Stimulated activated CD4-positive, alpha-beta T cell treated with anti-CD3 and anti-CD28 coated beads, Interleukin-4, amount 100 ng/mL, for 1 hour (primary cell): ENCODE results near the gene CREB5.

Source experiments
- DNase-seq: peaks from one replicate; pipeline ENCODE4 v3.0.0-alpha.2; 2020

CREB5 gene

DNA sequence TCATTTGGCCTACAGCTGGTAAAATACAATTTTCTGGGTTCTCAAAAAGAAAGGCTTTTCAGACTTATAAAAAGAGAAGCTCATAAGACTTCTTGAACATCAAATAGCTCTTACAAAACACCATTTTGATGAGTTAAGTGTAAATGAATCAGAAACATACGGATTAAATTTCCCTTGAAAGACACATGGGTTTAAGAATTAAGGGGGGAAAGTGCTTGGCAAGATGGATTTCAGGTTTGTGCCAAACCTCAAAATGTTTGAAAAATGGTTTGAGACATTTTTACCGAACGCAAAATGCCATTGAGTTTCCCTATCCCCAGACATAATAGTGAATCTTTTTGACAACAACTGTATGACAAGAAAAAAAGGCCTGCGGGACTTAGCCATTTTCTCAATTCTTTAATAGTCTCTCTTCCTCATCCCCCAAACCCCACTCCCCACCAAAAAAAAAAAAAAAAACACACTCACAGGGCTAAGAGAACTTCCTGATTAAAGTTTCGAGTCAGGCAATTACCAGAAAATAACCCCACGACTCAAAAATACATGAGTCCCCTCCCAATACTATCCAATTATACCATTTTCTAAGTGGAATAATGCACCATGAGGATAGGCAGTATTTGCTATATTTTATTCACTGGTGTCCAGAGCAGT lies 285.7 kb downstream of the CREB5 start:
- no peak for DNase-seq

DNA sequence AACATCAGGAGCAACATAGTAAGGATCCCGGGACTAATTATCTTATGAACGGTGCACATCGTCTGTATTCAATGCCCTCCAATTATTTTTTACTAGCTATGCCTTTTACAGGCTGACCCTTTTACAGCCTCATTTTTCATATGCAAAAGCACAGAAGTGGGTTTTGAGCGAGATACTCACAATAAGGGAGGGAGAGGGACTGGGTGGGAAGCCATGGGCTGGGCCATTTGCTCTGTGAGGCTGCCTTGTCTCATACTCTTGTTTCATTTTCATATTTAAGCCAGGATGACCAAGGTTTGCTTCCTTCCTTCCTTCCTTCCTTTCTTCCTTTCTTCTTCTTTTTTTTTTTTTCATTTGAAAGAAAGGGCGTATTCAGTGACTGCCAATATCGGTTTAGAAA lies 286.5 kb downstream of the CREB5 start:
- DNase-seq = no peak

DNA sequence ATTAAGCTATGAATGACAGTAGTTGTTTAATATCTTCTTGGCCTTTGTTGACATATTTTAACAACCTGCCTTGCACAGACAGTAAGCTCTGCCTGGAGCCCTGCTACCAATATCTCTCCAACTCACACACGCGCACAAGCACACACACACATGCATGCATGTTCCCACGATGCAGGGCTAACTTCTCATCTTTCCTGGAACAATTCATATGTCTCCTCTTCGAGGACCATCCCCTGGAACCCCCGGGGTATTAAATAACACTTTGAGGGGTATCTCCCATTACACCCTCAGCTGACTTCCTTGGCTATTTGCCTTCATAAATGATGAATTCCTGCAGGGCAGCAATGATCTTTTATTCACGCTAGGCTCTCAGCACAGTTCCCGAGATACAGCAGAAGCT lies 287.8 kb downstream of the CREB5 start:
- DNase-seq = no peak

DNA sequence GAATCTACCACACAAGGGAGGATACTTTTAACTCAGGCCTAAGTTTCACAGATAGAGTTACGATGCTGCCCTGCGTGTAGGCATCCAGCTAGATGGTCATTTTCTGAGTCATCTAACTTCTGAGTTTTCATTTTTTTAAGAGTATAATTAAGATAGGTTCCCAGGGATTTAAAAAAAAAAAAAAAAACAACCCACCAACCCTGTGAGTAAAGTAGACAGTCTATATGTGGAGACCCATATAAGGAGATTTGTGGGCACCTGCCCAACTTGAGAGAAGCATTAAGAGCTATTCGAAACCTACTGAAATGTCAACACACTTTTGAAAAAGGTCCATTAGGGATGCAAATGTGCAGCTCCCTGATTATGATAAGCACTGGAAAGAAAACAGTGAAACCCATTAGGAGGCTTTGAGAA lies 288.5 kb downstream of the CREB5 start:
- DNase-seq = no peak

DNA sequence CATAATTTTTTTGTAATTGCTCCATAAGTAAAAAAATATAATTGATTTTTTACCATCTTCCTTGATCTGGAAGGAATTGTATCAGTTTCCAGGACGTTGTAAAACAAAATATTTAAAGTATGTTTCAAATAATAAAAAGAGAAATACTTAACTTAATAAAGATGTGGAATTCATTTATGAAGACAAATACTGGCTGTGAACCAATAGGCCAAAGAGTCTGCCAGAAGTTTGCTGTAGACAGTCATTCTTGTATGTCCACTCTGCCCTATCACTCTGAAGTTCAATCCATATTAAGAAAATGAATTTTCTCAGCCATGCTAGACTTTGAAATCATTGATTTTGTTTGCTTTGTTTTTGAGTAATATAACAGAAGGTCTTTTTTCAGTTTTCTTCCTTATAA lies 289.4 kb downstream of the CREB5 start:
- no peak for DNase-seq

DNA sequence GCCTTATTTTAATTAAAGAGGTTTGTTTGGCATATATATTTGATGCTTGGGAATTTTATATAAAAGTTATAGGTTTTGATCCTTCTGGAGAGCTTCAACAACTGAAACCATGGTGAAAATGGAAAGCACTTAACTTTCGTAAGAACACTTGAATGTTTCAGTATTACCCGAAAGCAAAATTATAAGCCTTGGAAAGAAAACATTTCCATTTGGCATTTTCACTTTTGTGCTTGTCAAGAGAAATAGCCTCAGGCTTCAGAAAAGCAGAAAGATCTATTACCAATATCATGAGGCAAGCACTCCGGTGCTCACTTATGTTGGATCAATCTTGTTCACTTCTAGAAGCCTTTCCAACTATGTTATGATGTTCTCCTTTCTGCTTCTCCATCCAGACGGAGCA lies 289.9 kb downstream of the CREB5 start:
- no peak for DNase-seq

DNA sequence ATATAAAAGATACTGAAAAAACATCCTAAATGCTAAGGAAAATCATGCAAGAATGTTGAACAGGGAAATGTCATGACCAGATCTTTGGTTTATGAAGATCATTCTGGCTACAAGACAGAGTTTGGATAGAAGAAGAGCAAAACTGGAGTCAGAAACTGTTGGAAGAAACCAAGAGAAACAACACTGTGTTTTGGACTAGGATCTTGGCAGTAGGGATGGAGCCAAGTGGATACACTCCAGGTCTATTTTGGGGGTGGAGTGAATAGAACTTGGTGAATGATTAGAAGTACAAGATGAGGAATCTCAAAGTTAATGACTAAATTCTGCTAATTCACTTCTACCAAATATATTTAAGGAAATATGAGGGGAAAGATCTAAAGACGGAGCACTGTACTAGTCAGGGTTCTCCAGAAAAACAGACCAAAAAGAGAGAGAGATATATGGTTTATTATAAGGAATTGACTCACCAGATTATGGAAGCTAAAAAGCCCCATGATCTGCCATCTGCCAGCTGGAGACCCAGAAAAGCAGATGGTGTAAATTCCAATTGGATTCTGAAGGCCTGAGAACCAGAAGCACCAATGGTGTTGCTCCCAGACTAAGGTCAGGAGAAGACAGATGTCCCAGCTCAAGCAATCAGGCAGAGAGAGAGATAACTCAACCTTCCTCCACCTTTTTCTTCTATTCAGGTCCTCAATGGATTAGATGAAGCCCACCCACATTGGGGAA lies 290.9 kb downstream of the CREB5 start:
- no peak for DNase-seq

DNA sequence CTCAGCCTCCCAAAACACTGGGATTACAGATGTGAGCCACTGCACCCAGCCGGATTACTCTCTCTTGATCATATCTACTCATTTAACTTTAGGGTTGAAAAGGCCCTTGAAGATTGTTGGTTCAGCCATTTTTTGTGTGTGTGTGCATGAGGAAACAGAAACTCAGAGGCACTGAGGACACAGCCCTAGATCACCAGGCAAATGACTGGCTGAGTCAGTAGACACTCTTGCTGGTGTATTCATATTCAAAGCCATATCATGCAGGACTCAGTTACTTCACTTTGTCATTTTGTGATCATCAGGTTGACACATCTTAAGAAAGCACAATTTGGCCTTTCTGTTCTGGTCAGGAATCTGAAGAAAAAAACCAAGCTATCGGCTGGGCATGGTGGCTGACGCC lies 292.4 kb downstream of the CREB5 start:
- DNase-seq = no peak

DNA sequence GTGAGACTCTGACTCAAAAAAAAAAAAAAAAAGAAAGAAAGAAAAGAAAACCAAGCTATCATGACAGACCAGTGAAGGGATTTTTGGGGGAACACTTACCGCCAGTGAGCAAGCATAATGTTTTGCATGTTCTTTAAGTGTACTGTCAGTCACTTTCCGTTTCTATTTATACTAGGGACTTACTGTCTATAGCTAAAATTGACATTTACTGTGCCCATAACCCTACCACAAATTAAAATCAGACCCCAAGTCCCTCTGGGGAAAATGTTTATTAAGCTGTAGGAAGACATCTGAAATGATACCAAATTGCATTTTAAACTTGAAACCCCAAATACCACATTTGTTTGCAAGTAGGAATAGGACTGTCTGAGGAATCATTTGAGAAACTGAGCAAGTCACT lies 293.0 kb downstream of the CREB5 start:
- DNase-seq = no peak

DNA sequence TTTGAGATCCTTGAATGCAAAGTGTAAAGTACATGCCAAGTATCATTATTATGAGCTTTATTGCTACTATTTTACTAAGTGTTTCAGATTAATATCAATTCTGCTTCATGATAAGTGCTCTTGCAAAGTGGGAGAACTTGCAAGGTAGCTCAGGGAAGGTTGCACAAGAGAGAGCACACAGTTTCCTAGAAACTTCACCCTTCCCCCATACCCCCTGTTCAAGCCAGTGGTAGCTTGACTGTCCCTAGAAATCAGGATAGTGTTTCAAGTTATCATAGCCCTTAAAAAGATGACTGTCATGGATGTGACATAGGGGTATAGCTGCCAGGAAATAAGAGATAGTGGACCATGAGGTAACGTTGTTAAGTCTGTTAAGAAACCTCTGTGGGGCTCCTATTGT lies 294.3 kb downstream of the CREB5 start:
- no peak for DNase-seq

DNA sequence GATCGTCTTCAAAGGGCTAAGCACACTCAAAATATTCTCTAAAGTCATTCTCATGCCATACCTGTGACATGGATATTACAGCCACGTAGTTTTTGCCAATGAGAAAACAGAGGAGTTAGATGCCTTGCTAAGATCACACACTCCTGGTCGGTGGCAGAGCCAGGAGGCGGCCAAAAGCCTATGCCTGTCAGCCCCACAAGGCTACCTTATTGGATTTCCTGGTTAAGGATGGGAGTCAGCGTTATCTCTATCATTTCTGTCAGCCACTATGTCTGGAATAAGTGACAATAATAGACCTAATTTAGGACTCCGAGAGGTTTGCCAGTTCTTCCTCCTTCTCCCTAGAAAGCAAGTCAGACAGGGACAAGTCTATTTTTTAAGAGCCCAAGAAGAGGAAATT lies 295.0 kb downstream of the CREB5 start:
- no peak for DNase-seq

DNA sequence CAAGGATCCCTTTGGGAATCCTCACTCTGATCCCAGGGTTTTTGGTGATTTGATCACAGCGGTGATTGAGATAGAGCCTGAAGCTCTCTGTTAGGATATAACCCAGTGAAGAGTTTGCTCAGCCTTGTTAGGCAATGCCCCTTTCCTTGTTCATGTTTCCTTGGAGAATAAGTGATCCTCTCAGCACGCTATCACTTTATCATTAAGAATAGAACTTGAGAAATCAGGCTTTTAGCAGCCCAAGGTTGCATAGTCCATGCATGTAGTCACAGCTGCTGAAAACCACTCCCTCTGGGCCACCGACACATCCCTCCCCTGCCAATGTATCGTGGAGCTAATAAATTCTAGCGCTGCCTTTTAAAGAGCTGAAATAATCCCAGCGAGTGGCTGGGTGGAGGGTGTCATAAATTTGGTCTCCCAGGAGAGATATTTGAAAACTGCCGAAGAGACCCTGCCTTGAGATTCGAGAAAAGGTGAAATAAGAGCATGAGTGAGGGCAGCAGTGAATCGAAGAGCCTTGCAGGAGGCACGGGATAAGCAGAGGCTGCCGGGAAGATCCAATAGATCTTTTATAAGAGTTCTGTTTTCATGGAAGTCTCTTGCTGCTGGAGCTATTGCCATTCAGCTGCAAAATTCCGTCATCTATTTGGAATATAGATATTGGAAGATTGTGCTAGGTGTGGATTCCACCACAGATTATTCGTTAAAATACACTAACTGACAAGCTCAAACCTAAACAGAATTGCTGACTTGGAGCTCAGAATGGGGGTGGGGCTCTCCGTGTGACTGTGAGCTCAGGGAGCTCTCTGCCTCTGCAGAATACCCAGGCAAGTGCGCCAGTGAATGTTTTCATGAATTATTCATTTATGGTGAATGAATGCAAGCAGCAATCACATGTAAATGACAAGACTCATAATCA lies 296.0 kb downstream of the CREB5 start:
- no peak for DNase-seq

DNA sequence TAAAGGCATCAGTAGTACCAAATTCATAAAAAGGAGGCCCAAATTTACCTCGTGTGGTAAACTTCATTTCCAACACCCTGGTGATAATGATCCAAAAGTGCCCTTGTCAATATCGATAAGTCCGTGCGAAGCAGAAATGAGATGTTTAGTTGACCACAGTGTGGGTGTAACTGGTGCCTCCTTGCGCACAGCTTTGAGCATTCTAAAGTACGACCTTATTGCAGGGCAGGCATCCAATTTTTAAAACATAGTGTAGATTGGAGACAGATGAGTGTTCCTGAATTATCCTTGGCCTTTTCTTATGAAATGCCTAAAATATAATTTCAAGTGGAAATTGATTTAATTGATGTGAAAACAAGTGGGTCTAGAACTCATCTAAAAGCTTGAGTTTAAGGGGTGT lies 297.4 kb downstream of the CREB5 start:
- DNase-seq = no peak

DNA sequence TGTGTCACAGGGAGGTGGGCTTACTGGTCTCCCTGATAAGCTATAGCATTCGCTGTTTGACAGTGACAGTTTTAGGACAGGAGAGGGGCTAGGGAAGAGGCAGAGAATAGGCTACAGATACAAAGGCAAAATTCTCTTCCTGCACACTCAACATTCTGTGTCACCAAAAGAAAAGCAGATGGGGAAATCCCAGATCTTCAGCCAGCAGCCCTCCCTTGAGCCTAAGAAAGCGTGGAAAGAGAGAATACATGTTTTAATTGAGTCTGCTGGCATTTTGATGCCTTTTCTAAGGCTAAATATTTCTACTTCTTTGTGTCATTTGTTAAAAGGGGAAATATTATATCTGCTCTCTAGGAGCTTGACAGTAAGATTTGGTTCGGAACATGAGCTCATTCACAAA lies 298.8 kb downstream of the CREB5 start:
- no peak for DNase-seq

DNA sequence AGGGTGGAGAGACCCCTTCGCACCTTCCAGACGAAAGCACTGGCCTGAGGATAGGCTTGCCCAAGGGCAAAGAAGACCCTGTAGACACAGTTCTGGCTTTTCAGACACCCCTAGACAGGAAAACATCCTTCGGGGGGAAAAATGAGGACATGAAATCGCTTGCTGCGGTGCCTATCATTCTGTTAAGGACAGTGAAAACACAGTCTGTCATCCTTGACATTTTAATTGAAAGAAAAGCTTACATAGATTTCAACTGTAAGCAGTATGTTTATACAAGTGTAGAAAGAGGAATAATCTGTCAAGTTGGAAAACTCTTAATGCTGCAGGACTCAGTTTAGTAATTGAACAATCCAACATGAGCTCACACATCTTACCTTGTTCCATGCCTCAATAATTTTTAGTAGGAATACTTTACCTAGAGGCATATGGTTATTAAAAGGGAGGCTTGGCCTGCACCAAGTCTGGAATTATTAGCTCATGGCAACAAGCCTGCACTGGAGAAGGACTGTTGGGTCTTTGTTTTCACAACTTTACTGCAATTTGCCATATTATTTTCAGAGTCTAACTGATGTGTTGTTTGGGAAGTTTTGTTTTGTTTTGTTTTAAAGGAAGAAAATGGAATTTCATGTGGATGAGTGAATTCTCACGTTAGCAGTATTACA lies 302.3 kb downstream of the CREB5 start:
- no peak for DNase-seq

DNA sequence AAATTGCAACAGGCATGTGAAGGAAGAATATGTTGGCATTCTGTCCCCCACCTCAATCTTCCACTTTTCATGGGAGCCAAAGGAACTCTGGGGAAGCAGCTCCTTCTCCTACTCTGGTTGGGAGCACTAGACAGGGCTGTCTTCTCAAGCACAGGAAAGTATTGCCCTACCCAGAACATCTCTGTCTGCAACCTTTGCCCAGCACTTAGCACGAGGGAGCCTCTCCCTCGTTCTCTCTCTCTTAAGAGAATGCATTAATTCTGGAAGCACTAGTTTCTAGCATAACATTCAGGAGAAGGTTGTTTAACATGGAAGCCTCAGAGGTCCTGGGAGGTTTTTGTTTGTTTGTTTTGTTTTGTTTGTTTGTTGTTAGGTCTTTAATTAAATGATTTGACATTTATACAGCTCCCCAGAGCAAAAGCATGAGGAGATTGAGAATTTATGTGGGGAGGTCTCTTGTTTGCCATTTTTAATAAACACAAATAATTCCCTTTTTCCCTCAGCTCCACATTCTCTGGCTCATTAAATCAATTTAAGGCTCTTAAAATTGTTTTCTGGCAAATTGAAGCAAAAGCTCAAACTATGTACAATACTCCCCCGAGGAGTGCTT lies 305.2 kb downstream of the CREB5 start:
- no peak for DNase-seq

DNA sequence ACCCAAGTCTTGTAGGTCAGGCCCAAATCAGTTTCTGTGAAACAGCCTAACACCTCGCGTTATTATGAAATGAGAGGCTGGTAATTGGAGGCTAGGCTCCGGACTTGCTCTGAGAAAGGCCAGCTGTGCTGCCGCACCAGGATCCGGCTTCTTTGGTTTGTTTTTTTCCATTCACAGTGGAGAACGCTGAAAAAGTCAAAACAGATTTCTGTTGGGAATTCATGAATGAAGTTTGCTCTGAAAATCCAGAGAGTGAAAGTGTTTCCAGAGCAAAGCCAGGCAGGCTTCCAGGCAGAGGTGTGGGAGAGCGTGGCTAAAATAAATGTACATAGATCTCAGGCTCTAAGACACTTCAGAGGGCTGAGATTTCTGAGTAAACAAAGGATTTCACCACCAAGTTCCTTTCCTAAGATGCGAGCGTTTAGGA lies 305.8 kb downstream of the CREB5 start:
- no peak for DNase-seq

DNA sequence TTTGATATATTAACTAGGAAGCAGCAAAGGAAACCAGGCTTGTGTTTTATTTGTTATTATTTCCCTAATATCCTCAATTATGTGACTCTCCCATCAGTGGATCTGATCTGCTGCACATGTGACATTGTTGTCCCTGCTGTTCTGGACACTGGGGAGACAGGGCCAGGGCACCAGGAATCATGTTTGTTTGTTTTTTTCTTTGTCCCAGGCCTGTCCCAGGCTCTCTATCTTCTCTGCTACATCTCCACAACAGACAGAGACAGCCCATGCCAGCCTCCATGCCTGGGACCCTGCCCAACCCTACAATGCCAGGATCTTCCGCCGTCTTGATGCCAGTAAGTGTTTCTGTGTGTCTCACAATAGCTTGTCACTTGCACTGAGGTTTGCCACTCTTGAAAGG lies 306.2 kb downstream of the CREB5 start:
- no peak for DNase-seq

DNA sequence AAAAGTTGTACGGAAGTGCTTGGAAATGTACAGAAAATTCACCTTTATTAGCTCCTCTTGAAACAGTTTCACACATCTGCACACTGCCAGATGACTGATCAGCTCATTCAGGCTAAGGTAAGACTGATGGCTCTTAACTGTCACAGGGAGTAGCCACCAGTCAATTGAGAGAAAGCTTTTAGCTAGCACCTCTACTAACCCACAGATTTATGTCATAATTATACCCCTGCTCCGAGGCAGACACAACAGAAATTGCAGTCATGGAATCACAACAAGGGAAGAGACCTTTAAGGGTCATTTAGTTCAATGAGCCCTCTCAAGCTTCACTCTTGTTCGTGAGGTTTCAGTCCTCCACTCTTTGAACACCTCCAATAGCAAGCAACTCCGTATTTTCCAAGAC lies 310.4 kb downstream of the CREB5 start:
- DNase-seq = no peak

DNA sequence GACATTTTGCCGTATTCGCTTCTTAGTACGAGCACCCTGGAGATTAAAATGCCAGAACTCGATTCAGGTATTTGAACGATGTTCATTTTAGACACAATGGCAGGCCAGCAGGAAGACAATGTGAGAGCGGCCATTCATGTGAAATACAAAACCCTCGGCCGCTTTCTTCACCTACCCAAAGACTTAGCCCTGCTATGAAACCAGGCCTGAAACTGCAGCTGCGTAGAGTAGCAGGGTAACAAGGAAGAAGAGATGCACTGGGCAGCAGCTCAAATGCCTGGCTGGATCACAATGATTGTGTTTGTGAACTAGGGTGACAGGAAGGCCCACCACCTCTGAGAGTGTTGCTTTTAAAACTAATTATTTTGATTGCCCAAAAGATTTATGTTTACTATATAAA lies 311.0 kb downstream of the CREB5 start:
- DNase-seq = no peak

DNA sequence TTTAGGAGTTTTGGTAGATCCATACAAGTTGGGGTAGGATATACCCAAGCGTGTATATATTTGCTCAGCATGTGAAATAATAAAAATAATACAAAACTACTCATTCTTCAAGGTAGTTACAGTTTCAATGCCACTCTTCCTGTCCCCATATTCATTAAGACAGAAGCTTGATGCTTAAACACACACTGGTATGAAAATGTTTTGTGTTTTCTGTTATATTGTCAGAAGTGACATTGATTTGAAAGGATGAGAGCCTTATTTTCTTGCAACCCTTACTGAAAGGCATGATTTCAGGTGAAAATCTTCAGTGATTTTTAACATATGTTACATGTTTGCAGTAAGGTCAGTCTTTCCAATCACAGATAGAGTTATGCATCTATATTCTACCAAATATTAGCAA lies 312.2 kb downstream of the CREB5 start:
- DNase-seq = no peak

DNA sequence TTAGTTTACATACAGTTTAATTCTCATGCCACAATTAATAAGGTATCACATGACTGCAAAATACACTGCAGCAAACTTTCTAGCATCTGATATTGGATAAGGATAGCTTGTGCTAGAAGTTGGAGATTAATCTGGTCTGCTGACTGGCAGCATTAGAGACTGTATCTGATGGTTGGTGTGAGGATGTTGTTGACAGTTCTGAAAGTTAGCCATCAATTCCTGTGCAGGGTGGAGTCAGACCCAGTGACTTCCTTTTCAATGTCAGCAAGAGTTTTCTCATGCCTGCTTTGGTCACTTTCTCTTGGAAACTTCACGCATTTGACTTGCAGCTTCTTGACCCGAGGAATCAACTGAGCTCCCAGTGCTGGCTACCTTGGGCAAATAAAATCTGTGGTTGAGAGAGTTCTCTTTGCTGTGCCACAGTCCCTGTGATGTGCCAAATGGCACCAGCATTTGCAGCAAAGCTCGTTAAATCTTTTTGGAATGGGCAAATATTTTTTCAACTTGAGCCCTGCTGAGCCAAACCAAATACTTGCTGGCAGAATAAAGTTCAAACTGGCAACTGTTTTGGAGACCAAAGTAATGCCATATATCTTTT lies 312.8 kb downstream of the CREB5 start:
- no peak for DNase-seq
